GM18502 (cell line): Measurements from ENCODE around the gene ANKRD40CL.

Source experiments
- ATAC-seq: cut with Tn5 transposase; IDR thresholded peaks from one replicate; pipeline ENCODE4 v1.9.1; 2021; ENCODE audit warnings: mild to moderate bottlenecking; ENCODE audit not compliant: unreplicated experiment, poor library complexity

Gene ANKRD40CL

GRCh38 chr17:50792132-50792531, 24.8 kb upstream of the ANKRD40CL start:
- ATAC-seq = no peak

- no peak for ATAC-seq
Observed at GRCh38 chr17:50790618-50791017, 23.3 kb upstream of the ANKRD40CL start.

DNA sequence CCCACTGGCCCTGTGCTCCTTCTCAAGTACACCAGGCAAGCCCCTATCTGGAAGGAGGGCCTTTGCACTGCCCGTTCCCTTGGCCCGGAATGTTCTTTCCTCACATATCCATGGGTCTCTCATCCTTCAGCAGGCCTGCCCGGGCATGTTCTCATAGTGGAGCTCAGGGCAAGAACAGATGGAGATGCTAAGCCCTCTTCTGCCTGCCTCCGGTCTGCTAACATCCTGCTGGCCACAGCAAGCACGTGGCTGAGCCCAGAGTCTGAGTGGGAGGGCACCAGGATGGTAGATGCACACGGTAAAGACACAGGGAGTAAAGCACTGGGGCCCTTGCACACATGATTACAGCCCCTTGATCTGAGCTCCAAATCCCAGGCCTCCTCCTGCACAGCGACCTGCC, 19.8 kb upstream of the ANKRD40CL start:
- no peak for ATAC-seq

- ATAC-seq = no peak
Observed at GRCh38 chr17:50785946-50786570, 18.7 kb upstream of the ANKRD40CL start.

- ATAC-seq = no peak
Observed at GRCh38 chr17:50785126-50785525, 17.8 kb upstream of the ANKRD40CL start.

- ATAC-seq = no peak
Observed at GRCh38 chr17:50783905-50784304, 16.6 kb upstream of the ANKRD40CL start.

DNA sequence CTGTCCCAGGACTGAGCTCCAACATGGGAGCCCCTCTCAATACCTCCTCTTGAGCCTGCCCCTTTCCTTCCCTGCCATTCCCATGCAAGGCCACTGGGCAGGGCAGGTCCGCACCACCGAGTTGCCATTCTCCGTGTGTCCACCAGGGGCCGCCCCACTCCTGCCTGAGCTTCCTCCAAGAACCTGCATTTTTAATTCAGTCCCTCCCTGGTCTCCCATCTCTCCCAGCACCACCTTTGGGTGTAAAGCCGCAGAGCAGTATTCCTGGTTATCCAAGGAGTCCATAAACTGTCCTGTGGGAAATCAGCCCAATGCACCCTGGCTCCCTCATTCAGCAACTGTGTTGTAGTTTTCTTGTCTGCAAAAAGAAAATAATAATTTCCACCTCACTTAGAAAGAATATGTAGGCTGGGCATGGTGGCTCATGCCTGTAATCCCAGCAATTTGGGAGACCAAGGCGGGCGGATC, 15.9 kb upstream of the ANKRD40CL start:
- ATAC-seq = no peak

DNA sequence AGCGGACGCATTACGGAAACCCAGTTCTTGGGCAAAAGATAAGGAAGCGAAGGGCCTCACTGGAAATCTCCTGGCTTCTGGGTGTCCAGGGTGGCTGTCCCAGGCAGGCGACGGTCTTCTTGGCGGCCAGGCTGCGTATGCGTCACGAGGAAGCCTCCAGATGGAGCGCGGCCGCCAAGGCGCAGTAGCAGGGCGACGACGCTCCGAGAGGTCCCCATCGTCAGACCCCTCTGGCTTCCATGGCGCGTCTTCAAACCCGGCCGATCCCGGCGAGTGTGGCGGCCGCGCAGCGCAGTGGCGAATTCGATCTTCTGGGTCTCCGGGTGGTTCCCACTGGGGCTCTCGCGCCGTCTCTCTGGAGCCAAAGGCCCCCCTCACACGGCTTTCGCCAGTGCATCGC, 13.8 kb upstream of the ANKRD40CL start:
- ATAC-seq = no peak

GRCh38 chr17:50779747-50780353, 12.5 kb upstream of the ANKRD40CL start:
- no peak for ATAC-seq

GRCh38 chr17:50778988-50779387, 11.7 kb upstream of the ANKRD40CL start:
- ATAC-seq = no peak

DNA sequence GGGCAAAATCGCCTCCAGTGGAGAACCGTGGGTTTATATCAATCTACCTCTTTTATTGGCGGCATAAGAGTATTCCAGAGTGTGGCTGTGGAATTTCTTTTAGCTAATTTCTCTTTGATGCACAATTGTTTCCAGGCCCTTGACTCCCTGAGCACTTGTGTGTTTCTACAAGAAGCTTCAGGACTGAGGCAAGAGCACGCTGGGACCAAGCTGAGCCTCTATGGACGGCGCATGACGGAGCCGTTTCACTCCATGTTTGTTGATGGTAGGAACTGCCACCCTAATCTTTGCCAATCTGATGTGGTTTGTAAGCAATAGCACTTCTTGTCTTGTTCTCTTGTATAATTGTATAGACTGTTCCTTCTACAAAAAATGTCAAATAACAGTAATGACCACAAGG, 11.2 kb upstream of the ANKRD40CL start:
- no peak for ATAC-seq

DNA sequence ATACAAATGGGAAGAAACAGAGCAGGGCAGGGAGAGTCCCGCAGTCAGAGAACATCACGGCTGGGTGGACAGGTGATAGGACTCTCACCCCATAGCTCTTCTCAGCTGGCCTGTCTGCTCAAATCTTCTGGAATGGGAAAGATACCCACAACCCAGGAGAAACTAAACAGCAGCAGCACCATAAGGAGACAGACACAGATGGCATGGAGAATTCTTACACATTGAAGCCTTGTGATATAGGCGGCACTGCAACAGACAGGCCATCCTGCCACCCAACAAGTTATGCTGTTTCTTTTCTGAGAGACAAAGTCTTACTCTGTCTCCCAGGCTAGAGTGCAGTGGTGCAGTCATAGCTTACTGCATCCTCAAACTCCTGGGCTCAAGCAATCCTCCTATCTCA, 8.6 kb upstream of the ANKRD40CL start:
- ATAC-seq = no peak

DNA sequence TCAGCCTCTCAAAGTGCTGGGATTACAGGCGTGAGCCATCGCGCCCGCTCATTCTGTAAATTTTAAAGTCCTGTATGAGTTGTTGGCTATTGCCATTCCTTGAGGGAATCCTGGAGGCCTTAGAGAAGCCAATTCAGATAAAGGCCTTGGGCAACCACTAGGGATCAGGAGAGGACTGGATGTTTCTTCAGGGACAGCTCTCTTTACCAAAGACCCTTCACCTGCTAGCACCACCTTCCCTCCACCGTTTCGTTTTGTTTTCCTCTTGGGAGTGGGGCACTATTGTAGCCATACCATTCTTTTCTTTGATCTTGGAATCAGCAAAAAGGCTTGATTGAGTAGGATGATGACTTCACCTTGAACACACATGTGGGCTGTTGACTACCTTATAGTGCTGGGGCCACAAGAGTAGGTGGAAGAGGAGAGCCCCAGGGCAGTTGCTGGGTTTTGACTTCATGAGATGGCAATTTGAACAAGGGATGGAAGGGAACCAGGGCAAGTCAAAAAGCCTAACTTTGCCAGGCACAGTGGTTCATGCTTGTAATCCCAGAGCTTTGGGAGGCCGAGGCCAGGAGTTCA, 7.0 kb upstream of the ANKRD40CL start:
- ATAC-seq = no peak

DNA sequence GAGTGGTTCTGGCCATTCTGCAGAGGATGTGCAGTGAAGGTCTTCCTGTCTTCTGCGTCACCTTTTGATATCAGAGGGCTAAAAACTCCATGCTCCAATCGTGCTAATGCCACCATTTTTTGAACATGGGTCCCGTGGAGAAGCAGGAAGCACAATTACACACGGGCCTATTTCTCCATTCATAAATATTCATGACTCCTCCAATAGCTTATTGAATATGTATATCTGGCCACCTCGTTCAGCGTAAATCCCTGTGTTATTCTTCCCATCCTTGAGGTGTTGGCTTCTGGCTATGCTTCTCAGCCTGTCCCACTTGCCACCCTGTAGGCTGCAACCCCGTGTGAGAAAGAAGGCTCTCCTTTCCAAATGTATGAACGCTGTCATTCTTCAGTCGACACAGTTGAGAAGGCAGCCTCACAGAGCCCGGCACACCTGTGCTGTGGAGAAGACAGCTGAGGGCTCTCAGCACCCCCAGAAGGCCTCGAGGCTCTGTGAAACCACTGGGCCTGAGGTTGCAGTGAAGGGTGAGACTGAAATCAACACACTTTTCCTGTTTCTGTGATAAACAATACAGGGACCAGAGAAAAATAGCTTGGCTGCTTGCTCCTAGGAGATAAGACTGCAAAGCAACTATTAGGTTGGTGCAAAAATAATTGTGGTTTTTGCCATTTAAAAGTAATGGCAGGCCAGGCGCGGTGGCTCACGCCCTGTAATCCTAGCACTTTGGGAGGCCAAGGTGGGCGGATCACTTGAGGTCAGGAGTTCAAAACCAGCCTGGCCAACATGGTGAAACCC, 4.9 kb upstream of the ANKRD40CL start:
- no peak for ATAC-seq

DNA sequence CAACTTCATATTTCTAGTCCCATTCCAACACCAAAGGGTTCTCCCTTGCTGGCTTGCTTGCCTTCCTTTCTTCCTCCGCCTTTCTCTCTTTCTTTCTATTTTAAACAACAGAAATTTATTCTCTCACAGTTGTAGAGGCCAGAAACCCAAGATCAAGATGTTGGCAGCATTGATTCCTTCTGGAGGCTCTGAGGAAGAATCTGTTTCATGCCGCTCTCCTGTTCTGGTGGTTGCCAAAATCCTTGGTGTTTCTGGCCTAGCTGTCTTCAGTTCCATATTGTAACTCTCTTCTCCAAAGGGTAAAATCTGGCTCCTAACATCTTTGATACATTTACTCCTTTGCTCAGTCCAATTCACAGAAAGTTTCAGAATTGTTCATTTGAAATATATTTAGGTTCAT, 3.0 kb upstream of the ANKRD40CL start:
- ATAC-seq = no peak

- no peak for ATAC-seq
Observed at GRCh38 chr17:50769884-50770283, 2.6 kb upstream of the ANKRD40CL start.

- ATAC-seq = no peak
Observed at GRCh38 chr17:50768346-50768761, 1.0 kb upstream of the ANKRD40CL start.

DNA sequence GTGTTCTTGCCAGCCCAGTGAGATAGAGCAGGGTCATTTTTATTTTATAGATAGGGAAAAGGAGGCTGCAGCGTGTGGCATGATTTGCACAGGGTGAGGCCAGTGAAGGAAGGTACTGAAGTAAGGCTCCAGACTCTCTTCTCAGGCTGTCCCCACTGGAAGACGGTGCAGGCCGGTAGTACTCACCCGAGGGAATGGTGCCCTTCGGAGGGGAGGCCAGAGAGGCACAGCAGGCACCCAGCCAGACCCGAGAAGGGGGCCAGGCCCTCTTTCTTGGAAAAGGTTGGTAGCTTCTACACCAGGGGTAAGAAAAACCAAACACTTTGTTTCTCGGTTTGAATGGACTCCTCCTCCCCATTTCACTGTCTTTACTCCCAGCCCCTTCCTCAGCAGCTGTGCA, 288 bp downstream of the ANKRD40CL start:
- no peak for ATAC-seq

DNA sequence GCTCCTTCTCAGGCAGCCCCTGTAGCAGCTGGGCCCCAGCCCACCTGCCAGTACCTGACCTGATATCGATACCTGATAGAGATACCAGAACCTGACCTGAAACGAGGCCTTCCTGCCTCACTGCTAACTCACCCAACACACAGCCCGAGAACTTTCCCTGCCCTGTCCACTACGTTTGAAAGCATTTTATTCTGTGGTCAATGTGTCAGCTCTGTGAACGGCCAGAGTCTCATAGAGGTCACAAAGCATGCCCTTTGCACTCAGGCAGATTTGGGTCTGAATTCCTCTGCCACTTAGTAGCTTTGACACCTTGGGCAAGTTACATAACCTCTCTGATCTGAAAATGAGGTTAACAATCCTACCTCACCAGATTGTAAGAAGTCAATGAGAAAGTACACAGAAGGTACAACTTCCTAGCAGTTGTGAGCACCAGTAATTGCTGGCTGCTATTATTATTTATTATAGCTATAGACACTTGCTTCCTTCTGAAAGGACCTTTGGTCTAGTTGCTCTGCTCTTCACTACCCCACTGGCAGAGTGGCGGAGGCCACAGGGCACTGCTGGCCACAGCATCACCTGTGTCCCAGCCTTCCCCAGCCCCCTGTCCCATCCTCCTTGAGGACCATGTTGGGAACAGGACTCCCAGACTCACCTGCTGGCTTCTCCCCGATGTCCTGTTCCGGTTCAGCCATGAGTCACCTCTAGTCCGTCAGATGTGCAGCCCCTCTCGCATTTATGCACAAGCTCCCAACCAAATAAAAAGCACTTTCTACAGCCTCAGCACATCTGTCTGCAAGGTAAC, 895 bp downstream of the ANKRD40CL start:
- ATAC-seq = no peak

GRCh38 chr17:50765454-50766221, 1.7 kb downstream of the ANKRD40CL start:
- peak; percentile 69 for ATAC-seq
